ENCODE results near the gene CTU1.

GRCh38 chr19:51083783-51084182 is 24.4 kb downstream of the CTU1 start:
- TF ChIP-seq CTCF (IDR thresholded peaks at IDR 0.05; ENCODE audit: low read depth, low read length) = no peak
- TF ChIP-seq POLR2A (IDR thresholded peaks at IDR 0.05; ENCODE audit: extremely low read depth, insufficient read length) = no peak
- no peak for TF ChIP-seq MAX (IDR thresholded peaks at IDR 0.05; ENCODE audit: low read depth, low read length)
- TF ChIP-seq MYC (IDR thresholded peaks at IDR 0.05; ENCODE audit: low read depth, low read length) = no peak
